KMS-11 (cell line): ENCODE results near the gene WTAP.
A peak's percentile ranks its signal among the peaks of the same experiment; 100 is the strongest.
"Not testable (repeated sequence)": the region's sequence is repeated elsewhere in the genome, so short reads cannot be mapped to it uniquely, and the experiment has no call there.

Source experiments
- H2AFZ ChIP-seq: fragments of 200-600 bp; sonication (generic); 2 replicates; pipeline ENCODE4 v1.6.1; 2016; ENCODE audit warnings: antibody characterized with exemption, mixed run types, low read depth
- H3K27ac ChIP-seq: fragments of 200-600 bp; sonication (generic); 2 replicates; pipeline ENCODE4 v1.6.1; 2016; ENCODE audit warnings: mild to moderate bottlenecking, mixed run types
- H3K27me3 ChIP-seq: fragments of 200-600 bp; sonication (generic); 2 replicates; pipeline ENCODE4 v1.6.1; 2017; ENCODE audit warnings: mild to moderate bottlenecking, low read depth, mixed run types, moderate library complexity; ENCODE audit not compliant: insufficient read depth
- H3K36me3 ChIP-seq: fragments of 200-600 bp; sonication (generic); 2 replicates; pipeline ENCODE4 v1.6.1; 2017; ENCODE audit warnings: mild to moderate bottlenecking, mixed run types; ENCODE audit not compliant: insufficient read depth
- H3K4me1 ChIP-seq: fragments of 200-600 bp; sonication (generic); 2 replicates; pipeline ENCODE4 v1.6.1; 2016; ENCODE audit warnings: mild to moderate bottlenecking, low read depth, mixed run types; ENCODE audit not compliant: poor library complexity, severe bottlenecking
- H3K4me2 ChIP-seq: fragments of 200-600 bp; sonication (generic); 2 replicates; pipeline ENCODE4 v1.7.0; 2016; ENCODE audit warnings: mild to moderate bottlenecking, mixed run types
- H3K4me3 ChIP-seq: fragments of 200-600 bp; sonication (generic); IDR thresholded peaks from 2 replicates; pipeline ENCODE4 v1.6.1; 2017; ENCODE audit warnings: low read depth, low read length, mixed read lengths; ENCODE audit not compliant: insufficient read depth
- H3K79me2 ChIP-seq: fragments of 200-600 bp; sonication (generic); 2 replicates; pipeline ENCODE4 v1.6.1; 2016; ENCODE audit warnings: low read depth, mixed run types; ENCODE audit not compliant: insufficient read depth
- H3K9ac ChIP-seq: fragments of 200-600 bp; sonication (generic); 2 replicates; pipeline ENCODE4 v1.6.1; 2016; ENCODE audit warnings: mild to moderate bottlenecking, mixed run types
- H4K20me1 ChIP-seq: fragments of 200-600 bp; sonication (generic); 2 replicates; pipeline ENCODE4 v1.6.1; 2016; ENCODE audit warnings: mild to moderate bottlenecking, mixed run types; ENCODE audit not compliant: insufficient read depth
- CTCF ChIP-seq: fragments of 200-600 bp; sonication (generic); conservative IDR thresholded peaks from 2 replicates; pipeline ENCODE4 v1.6.1; 2017; ENCODE audit warnings: low read depth, mild to moderate bottlenecking, antibody characterized with exemption, low read length, moderate library complexity, mixed read lengths

WTAP gene

GRCh38 chr6:159722655-159723054 lies 4.7 kb upstream of the WTAP start:
- Histone ChIP-seq H3K4me3 (no peak overlapping the region), H3K27me3 (no peaks in the 10 kb centered on the region), H4K20me1 (no peaks in the 10 kb centered on the region), H3K4me1 (peaks cover 9% of the 10 kb centered on the region), H3K79me2 (peaks cover 28% of the 10 kb centered on the region), H2AFZ (no peak overlapping the region), H3K4me2 (no peak overlapping the region), H3K27ac (no peak overlapping the region), H3K36me3 (no peaks in the 10 kb centered on the region), H3K9ac (no peak overlapping the region)
- TF ChIP-seq CTCF: no peak

GRCh38 chr6:159723259-159723658 lies 4.0 kb upstream of the WTAP start:
- no peak overlapping the region for H2AFZ ChIP-seq
- H3K4me1 ChIP-seq: peaks cover 9% of the 10 kb centered on the region
- H3K4me3 ChIP-seq: no peak overlapping the region
- no peak overlapping the region for H3K27ac ChIP-seq
- no peak overlapping the region for H3K9ac ChIP-seq
- H4K20me1 ChIP-seq: no peaks in the 10 kb centered on the region
- no peak for TF ChIP-seq CTCF
- H3K27me3 ChIP-seq: no peaks in the 10 kb centered on the region
- no peaks in the 10 kb centered on the region for H3K36me3 ChIP-seq
- no peak overlapping the region for H3K4me2 ChIP-seq
- H3K79me2 ChIP-seq: peaks cover 34% of the 10 kb centered on the region

GRCh38 chr6:159724778-159725177 lies 2.5 kb upstream of the WTAP start:
- Histone ChIP-seq H3K4me2 (no peak overlapping the region), H3K9ac (no peak overlapping the region), H3K27ac (no peak overlapping the region), H4K20me1 (peaks cover 12% of the 10 kb centered on the region), H3K27me3 (no peaks in the 10 kb centered on the region), H3K79me2 (peaks cover 49% of the 10 kb centered on the region), H3K4me3 (no peak overlapping the region), H3K4me1 (peaks cover 18% of the 10 kb centered on the region), H3K36me3 (no peaks in the 10 kb centered on the region; the same call in 1 of the 2 replicates), H2AFZ (no peak overlapping the region)
- TF ChIP-seq CTCF: no peak

- H4K20me1 ChIP-seq: peaks cover 16% of the 10 kb centered on the region
- peaks cover 53% of the 10 kb centered on the region for H3K79me2 ChIP-seq
- H3K9ac ChIP-seq, H3K27me3 ChIP-seq, H3K36me3 ChIP-seq, H2AFZ ChIP-seq, H3K27ac ChIP-seq, H3K4me3 ChIP-seq: not testable (repeated sequence)
- H3K4me2 ChIP-seq: peak overlapping the region; percentile 72
- H3K4me1 ChIP-seq: peaks cover 22% of the 10 kb centered on the region
These were observed 2.1 kb upstream of the WTAP start for GRCh38 chr6:159725208-159725607.

GRCh38 chr6:159726255-159726917 lies 920 bp upstream of the WTAP start:
- H3K36me3 ChIP-seq: no peaks in the 10 kb centered on the region; the same call in 1 of the 2 replicates
- peak overlapping the region; percentile 94 for H3K27ac ChIP-seq
- H3K27me3 ChIP-seq: no peaks in the 10 kb centered on the region
- no peak for TF ChIP-seq CTCF
- H3K9ac ChIP-seq: peak overlapping the region; percentile 96
- H3K4me1 ChIP-seq: peaks cover 32% of the 10 kb centered on the region
- H3K79me2 ChIP-seq: peaks cover 65% of the 10 kb centered on the region
- peak overlapping the region; percentile 80 for H2AFZ ChIP-seq
- peaks cover 25% of the 10 kb centered on the region for H4K20me1 ChIP-seq
- H3K4me3 ChIP-seq: no peak overlapping the region
- peak overlapping the region; percentile 72 for H3K4me2 ChIP-seq
